Right cardiac atrium (tissue), 5 donors: ENCODE data around the gene KCMF1. TPM values are rescaled to one million over a fixed set of nuclear protein-coding genes. Genes with fewer than 3 reads are reported as not detected.

Experiments used
- ATAC-seq, 2 donors: fragments of 200-7000 bp; cut with Tn5 transposase; one replicate each; pipeline versions ENCODE4 v1.8.0 to v1.9.1; 2020; ENCODE audit warnings: moderate library complexity in 2 of 2, mild to moderate bottlenecking in 1 of 2
- DNase-seq, 3 donors: peaks; one replicate each; pipeline ENCODE4 v3.0.0-alpha.2; 2020
- H3K27ac ChIP-seq: one replicate; pipeline ENCODE4 v1.5.1; 2013; ENCODE audit warnings: mild to moderate bottlenecking, low read length, control low read depth, moderate library complexity
- H3K27me3 ChIP-seq: one replicate; pipeline ENCODE4 v1.6.1; 2013; ENCODE audit not compliant: control insufficient read depth, insufficient read depth
- H3K4me1 ChIP-seq: one replicate; pipeline ENCODE4 v1.6.1; 2013; ENCODE audit warnings: low read length; ENCODE audit not compliant: control insufficient read depth, insufficient read depth
- H3K4me3 ChIP-seq: one replicate; pipeline ENCODE4 v1.5.1; 2013; ENCODE audit warnings: low read length, control low read depth
- H3K9me3 ChIP-seq: one replicate; pipeline ENCODE4 v1.6.1; 2013; ENCODE audit warnings: low read length; ENCODE audit not compliant: control insufficient read depth
- WGBS: extraction: QIAGEN DNeasy Blood & Tissue Kit; methylation state at CpG from one replicate; pipeline ENCODE4 v1.1.7; 2013; 5-methylcytosine and 5-hydroxymethylcytosine counted together
- intact Hi-C, 4 donors: fragments of 100-400 bp; cut with DNase I; formaldehyde crosslinking; loops; one replicate each; pipeline versions ENCODE4 v1.11.0 to v1.14.0; 2022 to 2023
- long read RNA-seq, 4 donors: library from polyadenylated mRNA; unstranded; transcript quantifications; one replicate each; pipeline ENCODE4 v2.0.0, GENCODE V29; 2020 to 2021
- polyA plus RNA-seq: library from polyadenylated mRNA; stranded (reverse); fragments of 200-250 nt; gene quantifications from one replicate; pipeline ENCODE4 v1.2.3, GENCODE V29; 2013
- total RNA-seq, 4 donors: library from RNA; stranded (reverse); fragmentation: NEBNext Ultra II Directional; extraction: Animal tissue kit (Norgen Biotek cat#: 25700); gene quantifications; one replicate each; pipeline ENCODE4 v1.2.1, GENCODE V29; 2021
- donor health status: healthy with polysubstance abuse.
- donor health status: DM: no; HTN: yes; CAD: no.
- donor health status: DM: no; HTN: no; CAD: no.
- donor health status: DM: no; HTN: yes; CAD: no; lungs with severe emphysema.
- donor health status: DM: yes; HTN: yes; CAD: no.

KCMF1 gene
- total RNA-seq (10 to 100 TPM; 71.5 to 97.1 (median 88.5) TPM), polyA plus RNA-seq (28.2 TPM)
- long read RNA-seq, donor 1, full-length matches to known transcripts, result 66 of 82 reads
- long read RNA-seq, donor 1, partial matches to known transcripts, result 8 of 82 reads
- long read RNA-seq, donor 1, other reads (novel, unspliced or antisense), result 8 of 82 reads
- long read RNA-seq, donor 2, full-length matches to known transcripts, result 56 of 63 reads
- long read RNA-seq, donor 2, partial matches to known transcripts, result 0 of 63 reads
- long read RNA-seq, donor 2, other reads (novel, unspliced or antisense), result 7 of 63 reads
- long read RNA-seq, donor 3, full-length matches to known transcripts, result 15 of 28 reads
- long read RNA-seq, donor 3, partial matches to known transcripts, result 0 of 28 reads
- long read RNA-seq, donor 3, other reads (novel, unspliced or antisense), result 13 of 28 reads
- long read RNA-seq, donor 4, full-length matches to known transcripts, result 57 of 66 reads
- long read RNA-seq, donor 4, partial matches to known transcripts, result 1 of 66 reads
- long read RNA-seq, donor 4, other reads (novel, unspliced or antisense), result 8 of 66 reads

DNA sequence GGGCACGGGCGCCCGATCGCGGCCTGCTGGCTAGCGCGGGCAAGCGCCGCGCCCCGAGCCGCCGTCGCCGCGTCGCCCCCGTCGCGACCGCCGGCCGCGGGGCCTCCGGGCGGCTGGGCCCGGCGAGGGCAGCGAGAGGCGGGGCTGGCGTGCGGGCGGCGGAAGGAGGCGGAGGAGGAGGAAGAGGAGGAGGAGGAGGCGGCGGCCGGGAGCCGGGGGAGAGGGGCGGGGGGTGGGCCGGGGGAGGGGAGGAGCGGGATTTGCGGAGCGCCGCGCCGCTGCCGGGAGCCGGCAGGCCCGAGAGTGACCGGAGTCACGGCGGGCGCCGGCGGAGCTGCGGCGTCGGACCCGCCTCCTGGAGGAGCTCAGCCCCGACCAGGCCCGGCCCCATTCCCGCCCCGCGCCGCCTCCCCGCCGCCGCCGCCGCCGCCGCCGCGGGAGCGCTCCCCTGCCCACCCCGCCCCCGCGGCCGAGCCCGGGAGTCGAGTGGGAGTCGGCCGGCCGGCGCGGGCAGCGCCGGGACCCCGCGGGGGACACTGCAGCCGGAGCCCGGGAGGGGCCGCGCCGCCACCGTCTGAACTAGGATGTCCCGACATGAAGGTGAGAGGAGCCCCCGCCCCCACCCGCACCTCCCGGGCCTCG, at the start of gene KCMF1:
Gene KCMF1 (plus strand): TSS at position 294 of the 642 bp plus-strand sequence. CDS start 291 bp downstream, at position 585.
- peaks cover 5% of the 10 kb centered on the region for H3K4me1 ChIP-seq
- 1% methylated on average over 101 of the region's 102 CpGs for WGBS

DNA sequence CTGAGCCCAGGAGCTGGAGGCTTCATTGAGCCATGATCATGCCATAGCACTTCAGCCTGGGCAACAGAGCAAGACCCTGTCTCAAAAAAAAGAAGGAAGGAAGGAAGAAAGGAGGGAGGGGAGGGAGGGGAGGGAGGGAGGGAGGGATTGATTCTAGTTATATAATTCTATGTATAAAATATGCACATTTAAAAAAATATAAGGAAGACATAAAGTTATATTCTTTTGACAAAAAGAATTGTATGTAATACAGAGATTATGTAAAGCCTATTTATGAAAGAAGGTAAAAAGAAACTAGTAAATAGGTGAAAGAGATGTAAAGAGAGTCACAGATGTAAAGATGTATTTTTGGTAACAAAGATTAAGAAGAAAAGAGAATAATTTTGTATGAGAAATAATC, 48.0 kb upstream of the KCMF1 start:
- no peaks in the 10 kb centered on the region for H3K9me3 ChIP-seq
- intact Hi-C loops, result no loop called here
- H3K27ac ChIP-seq, result no peak overlapping the region
- H3K4me3 ChIP-seq, result no peak overlapping the region
- DNase-seq (no peak), ATAC-seq (no peak)
- peaks cover 5% of the 10 kb centered on the region for H3K4me1 ChIP-seq
- no peaks in the 10 kb centered on the region for H3K27me3 ChIP-seq

More for the DNA sequence above, at the start of gene KCMF1:
- ATAC-seq (peak; percentile 81), DNase-seq (peak; percentile 85 to 93 (median 89))
- Histone ChIP-seq H3K4me3 (peak within 1 kb of the TSS; percentile 100), H3K9me3 (no peaks in the 10 kb centered on the region), H3K27me3 (no peaks in the 10 kb centered on the region), H3K27ac (peak within 1 kb of the TSS; percentile 99)
- intact Hi-C loops, result no loop called here

DNA sequence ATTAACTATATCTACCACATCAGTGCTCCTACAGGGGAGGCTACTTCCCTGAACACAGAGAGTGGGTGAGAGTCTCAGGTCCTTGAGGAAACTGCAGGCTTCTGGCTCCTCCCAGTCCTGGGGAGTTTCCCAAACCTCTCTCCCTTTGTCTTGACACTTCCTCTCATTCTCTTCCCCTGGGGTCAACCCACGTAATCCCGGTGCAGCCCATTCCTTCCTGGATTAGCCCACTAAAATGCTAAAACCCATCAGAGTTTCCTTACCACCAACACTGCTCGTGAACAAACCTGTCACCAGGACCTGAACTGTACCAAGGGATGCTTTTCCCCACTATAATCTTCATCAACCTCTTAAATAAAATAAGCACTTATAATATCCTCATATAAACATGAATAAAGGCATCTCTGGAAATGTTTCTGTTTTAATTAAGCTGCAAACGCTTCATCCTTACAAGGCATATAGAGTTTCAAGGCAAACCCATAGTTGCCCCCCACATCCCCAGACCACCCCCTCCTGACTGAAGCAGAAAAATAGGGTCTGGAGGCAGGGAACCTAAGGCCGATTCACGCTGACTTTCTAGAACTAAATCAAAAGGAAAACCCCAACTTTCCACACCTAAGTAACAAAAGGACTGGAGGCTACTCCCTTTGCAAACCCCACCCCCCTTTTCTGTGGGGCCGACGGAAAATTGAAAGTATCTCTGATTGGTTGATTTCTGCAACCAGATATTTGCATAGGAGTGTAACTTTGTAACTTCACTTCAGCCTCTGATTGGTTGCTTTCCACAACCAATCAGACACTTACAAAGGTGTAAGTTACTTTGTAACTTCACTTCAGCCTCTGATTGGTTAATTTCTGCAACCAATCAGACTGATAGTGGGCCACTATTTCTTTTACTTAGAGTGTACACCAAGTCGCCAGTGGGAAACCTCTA, 46.5 kb upstream of the KCMF1 start:
- Histone ChIP-seq H3K4me1 (peaks cover 5% of the 10 kb centered on the region), H3K27me3 (no peaks in the 10 kb centered on the region), H3K27ac (peak overlapping the region; percentile 70), H3K9me3 (no peaks in the 10 kb centered on the region), H3K4me3 (no peak overlapping the region)
- ATAC-seq (peak; percentile 62 to 82), DNase-seq (peak; percentile 55 to 71 (median 64))
- intact Hi-C loops, result no loop called here
- WGBS, result 59% methylated on average over 9 of the region's 9 CpGs

DNA sequence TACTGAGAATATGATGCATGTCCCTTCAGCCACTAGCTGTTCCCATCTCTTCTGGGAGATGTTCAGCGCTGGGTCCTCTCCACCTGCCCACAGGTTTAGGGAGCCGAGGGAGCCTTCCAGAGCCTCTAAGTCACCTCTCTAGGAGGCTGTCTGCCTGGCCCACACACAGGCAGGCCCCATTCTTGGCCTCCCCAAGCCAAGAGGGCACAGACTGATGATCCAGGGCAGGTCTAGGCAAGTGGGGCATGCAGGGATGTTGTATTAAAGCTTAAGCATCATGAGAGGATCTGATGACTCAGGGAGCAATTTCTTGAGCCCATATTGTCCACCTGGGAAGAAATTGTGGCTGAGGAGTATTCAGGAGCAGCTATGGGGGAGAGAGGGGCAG, 45.6 kb upstream of the KCMF1 start:
- intact Hi-C loops, result no loop called here
- WGBS, result 98% methylated on average over 2 of the region's 2 CpGs
- Histone ChIP-seq H3K4me1 (peaks cover 2% of the 10 kb centered on the region), H3K27me3 (no peaks in the 10 kb centered on the region), H3K4me3 (no peak overlapping the region), H3K9me3 (no peaks in the 10 kb centered on the region), H3K27ac (no peak overlapping the region)
- DNase-seq (peak in 1 of 3 donors; percentile 51), ATAC-seq (peak in 1 of 2 donors; percentile 2)

DNA sequence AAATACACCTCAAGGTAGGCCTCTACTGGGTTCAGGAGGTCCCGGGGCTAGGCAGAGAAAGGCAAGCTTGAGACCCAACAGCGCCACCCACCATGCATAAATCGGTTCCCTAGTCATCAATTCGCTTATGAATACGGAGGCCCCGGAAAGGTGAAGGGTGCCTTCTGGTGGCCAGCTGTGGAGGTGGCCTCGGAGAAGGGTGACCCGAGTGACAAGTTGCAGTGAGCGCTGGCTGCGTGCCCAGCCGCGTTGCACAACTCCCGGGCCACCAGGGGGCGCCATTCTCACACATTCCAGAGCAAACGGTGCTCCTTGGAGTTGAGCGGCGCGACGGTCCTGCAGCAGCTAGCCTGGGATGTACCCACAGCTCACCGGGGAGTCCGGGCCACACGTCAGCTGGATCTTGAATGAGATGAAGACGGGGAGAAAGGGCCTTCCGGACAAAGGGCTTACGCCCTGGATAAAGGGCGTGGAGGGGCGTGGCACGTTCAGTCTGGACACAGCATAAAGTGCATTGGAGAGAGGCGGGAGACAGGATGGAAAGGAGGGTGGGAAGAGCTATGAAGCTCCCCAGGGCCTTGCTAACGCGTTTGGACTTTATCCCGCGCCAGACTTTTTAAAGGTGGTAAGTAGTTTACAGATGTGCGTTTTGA, 45.1 kb upstream of the KCMF1 start:
- Histone ChIP-seq H3K27me3 (no peaks in the 10 kb centered on the region), H3K4me3 (no peak overlapping the region), H3K4me1 (no peaks in the 10 kb centered on the region), H3K9me3 (no peaks in the 10 kb centered on the region), H3K27ac (no peak overlapping the region)
- ATAC-seq, result peak; percentile 80 to 86
- intact Hi-C loops, result no loop called here
- peak; percentile 93 to 98 (median 97) for DNase-seq
- 5% methylated on average over 34 of the region's 34 CpGs for WGBS

DNA sequence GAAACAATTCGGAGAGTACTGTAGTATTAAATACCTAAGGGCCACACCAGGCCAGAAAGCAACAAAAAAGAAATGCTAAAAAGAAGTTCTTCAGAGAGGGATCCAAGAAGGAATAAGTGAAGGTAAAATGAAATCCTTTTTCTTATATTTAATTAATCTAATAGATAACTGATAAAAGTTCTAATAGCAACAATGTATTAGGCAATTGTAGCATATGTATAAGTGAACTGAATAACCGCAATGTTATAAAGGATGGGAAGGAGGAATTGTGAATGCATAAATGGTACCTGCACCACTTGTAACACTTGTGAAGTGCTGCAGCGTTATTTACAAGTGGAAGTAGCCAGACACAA, 43.7 kb upstream of the KCMF1 start:
- H3K27me3 ChIP-seq, result no peaks in the 10 kb centered on the region
- WGBS, result 41% methylated on average over 3 of the region's 3 CpGs

DNA sequence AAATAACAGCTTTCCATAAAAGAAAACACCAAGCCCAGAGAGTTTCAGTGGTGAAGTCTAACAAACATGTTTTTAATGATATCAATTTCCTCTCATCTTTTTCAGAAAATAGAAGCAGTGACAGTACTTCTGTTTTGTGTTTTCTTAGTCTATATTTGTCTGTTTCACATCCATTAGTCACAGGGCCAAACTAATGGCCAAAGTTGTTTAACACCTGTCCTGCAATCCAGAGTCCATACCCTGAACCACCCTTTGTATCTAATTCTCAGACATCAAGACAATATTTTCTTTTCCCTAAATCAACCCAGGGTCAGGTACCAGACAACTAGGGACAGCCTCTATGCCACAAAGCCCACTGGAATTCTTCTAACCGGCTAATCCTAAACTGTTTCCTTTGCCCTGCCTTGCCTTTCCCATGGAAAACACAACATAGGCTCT, 39.6 kb upstream of the KCMF1 start:
- ATAC-seq, result no peak
- no peaks in the 10 kb centered on the region for H3K9me3 ChIP-seq
- DNase-seq, result no peak
- no peaks in the 10 kb centered on the region for H3K27me3 ChIP-seq
- no peaks in the 10 kb centered on the region for H3K4me1 ChIP-seq
- 59% methylated on average over 1 of the region's 1 CpG for WGBS
- intact Hi-C loops, result no loop called here
- no peak overlapping the region for H3K27ac ChIP-seq
- H3K4me3 ChIP-seq, result no peak overlapping the region

More for the DNA sequence above, 43.7 kb upstream of the KCMF1 start:
- intact Hi-C loops, result no loop called here
- no peaks in the 10 kb centered on the region for H3K9me3 ChIP-seq
- ATAC-seq (no peak), DNase-seq (no peak)
- H3K4me1 ChIP-seq, result no peaks in the 10 kb centered on the region
- no peak overlapping the region for H3K4me3 ChIP-seq
- no peak overlapping the region for H3K27ac ChIP-seq

DNA sequence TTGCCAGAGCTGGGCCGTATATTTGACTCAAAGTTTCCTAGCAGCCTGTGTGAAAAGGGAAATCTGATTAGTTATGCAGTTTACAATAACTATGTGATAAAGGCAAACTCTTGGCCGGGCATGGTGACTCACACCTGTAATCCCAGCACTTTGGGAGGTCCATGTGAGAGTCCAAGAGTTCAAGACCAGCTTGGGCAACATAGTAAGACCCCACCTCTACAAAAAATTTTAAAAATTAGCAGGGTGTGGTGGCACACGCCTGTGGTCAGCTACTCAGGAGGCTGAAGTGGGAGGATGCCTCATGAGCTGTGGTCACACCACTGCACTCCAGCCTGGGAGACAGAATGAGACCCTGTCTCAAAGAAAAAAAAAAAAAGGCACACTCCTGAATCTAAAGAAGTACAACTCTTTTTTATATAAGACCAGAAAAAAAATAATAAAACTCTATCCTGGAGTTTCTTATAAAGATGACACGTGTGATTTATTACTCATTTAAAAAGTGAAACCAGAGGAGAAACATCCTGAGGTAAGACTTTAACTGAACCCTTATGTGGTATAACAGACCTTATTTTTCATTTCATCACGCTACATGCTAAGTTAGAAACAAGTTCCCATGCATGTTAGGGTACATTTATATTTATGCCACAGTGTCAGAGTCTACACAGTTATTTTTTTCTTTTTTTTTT, 32.6 kb upstream of the KCMF1 start:
- intact Hi-C loops, result no loop called here
- Histone ChIP-seq H3K4me3 (no peak overlapping the region), H3K4me1 (no peaks in the 10 kb centered on the region), H3K9me3 (no peaks in the 10 kb centered on the region), H3K27me3 (no peaks in the 10 kb centered on the region), H3K27ac (no peak overlapping the region)
- ATAC-seq (no peak), DNase-seq (no peak)
- 82% methylated on average over 5 of the region's 5 CpGs for WGBS

DNA sequence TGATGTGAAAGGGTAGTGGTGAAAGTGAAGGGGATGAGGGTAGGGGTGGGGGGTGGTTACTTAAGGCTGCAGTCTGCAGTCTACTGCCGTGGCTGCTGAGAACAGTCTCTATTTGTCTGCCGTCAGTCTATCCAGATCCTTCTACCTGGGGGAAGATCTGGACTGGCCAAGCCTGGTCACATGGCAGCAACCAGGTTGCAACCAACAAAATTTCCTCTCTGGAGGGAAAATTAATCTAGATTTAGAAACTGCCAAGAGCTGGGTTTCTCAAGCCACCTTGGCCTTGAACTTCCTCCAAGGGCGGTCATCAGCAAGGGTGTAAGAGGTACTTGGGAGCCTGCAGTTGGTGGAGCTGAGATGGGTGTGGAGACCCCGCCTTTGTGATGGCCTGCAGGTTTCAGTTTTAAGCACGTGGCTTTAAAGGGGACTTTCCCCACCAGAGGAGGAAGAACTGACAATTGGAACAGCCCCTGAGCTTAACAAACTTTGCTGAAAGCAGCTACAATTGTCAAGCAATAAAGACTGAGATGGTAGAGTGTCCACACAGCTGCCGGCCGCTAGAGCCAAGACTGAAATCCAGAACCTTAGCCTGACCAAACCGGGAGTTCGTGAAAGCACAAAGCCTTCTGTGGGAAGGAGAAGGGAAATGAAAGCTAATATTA, 31.4 kb upstream of the KCMF1 start:
- no peaks in the 10 kb centered on the region for H3K9me3 ChIP-seq
- H3K27ac ChIP-seq, result no peak overlapping the region
- ATAC-seq (peak in 1 of 2 donors; percentile 31), DNase-seq (no peak)
- WGBS, result 55% methylated on average over 9 of the region's 9 CpGs
- intact Hi-C loops, result no loop called here
- no peak overlapping the region for H3K4me3 ChIP-seq
- H3K4me1 ChIP-seq, result no peaks in the 10 kb centered on the region
- no peaks in the 10 kb centered on the region for H3K27me3 ChIP-seq
